ENCODE results near the gene SNX9. TPM values are rescaled to one million over a fixed set of nuclear protein-coding genes. Genes with fewer than 3 reads are reported as not detected.

The SNX9 gene
- total and polyA plus RNA-seq, 2 donors (not counting 1 experiment from before 2014, with no cell fraction given) = 10.0 to 50.7 TPM

DNA sequence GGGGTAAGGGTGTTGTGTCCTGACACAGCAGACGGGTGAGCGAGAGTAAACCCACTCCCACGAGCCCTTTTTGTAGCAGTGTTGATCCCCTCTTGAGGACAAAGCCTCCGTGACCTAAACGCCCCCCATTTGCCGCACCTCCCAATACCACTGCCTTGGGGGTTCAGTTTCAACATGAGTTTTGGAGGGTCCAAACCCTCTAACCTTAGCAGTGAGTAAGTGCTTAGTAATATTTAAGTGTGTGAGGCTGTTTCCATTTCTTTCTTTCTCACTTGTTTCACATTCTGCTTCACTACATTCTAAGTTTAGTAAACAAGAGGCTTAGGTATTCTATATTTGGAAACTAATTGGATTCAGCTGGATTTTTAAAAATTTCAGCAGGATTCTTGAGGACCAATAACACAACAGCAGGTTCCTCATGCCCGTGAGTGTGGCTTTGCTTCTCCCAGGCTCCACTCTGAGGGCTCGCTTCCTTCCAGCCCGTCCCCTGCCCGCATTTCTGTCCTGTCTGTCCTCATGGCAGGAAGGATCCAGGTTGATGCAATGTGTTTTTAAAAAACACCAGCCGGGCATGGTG is 41.2 kb downstream of the SNX9 start:
- WGBS (ENCODE audit: insufficient coverage) = 100% methylated on average over 6 of the region's 11 CpGs
- Mint-ChIP-seq H3K4me3 (no peak overlapping the region), H3K27me3 (no peaks in the 10 kb centered on the region), H3K9me3 (ENCODE audit: insufficient read depth) (no peaks in the 10 kb centered on the region), H3K27ac (no peak overlapping the region), H3K4me1 (peaks cover 36% of the 10 kb centered on the region)
- ATAC-seq (ENCODE audit: low read depth) (no peak), DNase-seq (no peak)
- H3K27me3 ChIP-seq (replicated peaks in 1 of 4; ENCODE audit: control extremely low read depth in 1 of 4, control insufficient read depth in 3 of 4, insufficient read depth in 4 of 4, low read length in 3 of 4) = no peaks in the 10 kb centered on the region
- H3K4me2 ChIP-seq (replicated peaks; ENCODE audit: low read depth, low read length, poor library complexity, severe bottlenecking) = no peak overlapping the region
- intact Hi-C loops (cut with micrococcal nuclease) = no loop called here
- H3K79me2 ChIP-seq (ENCODE audit: control insufficient read depth, insufficient read depth, low read length) = peaks cover 65% of the 10 kb centered on the region
- H3K4me1 ChIP-seq (ENCODE audit: control insufficient read depth in 2 of 2, insufficient read depth in 2 of 2, low read length in 2 of 2) = peaks cover 6 to 7% of the 10 kb centered on the region in 2 donors
- ChIA-PET POLR2A (no interaction called here), CTCF (interaction anchor here (0.9 to 2.1 kb wide), 2 partner anchors 9 to 10 kb away, joined by 3 to 11 read pairs; no protein-coding TSS in a partner anchor)
- H3K27ac ChIP-seq (ENCODE audit: low read length in 2 of 2) = no peak overlapping the region
- no peak overlapping the region for H3K9ac ChIP-seq (ENCODE audit: low read length)
- H3K9me3 ChIP-seq (ENCODE audit: control extremely low read depth in 1 of 3, control insufficient read depth in 2 of 3, insufficient read depth in 1 of 3, low read length in 2 of 3) = no peaks in the 10 kb centered on the region
- peaks cover 68% of the 10 kb centered on the region for H4K20me1 ChIP-seq (ENCODE audit: control insufficient read depth, insufficient read depth, low read length, poor library complexity, severe bottlenecking)
- TF ChIP-seq, protein P1, sequence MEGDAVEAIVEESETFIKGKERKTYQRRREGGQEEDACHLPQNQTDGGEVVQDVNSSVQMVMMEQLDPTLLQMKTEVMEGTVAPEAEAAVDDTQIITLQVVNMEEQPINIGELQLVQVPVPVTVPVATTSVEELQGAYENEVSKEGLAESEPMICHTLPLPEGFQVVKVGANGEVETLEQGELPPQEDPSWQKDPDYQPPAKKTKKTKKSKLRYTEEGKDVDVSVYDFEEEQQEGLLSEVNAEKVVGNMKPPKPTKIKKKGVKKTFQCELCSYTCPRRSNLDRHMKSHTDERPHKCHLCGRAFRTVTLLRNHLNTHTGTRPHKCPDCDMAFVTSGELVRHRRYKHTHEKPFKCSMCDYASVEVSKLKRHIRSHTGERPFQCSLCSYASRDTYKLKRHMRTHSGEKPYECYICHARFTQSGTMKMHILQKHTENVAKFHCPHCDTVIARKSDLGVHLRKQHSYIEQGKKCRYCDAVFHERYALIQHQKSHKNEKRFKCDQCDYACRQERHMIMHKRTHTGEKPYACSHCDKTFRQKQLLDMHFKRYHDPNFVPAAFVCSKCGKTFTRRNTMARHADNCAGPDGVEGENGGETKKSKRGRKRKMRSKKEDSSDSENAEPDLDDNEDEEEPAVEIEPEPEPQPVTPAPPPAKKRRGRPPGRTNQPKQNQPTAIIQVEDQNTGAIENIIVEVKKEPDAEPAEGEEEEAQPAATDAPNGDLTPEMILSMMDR (IDR thresholded peaks at IDR 0.05) = no peak
- no peak for TF ChIP-seq EZH2 (IDR thresholded peaks at IDR 0.05; ENCODE audit: borderline replicate concordance, insufficient read depth, low read depth, low read length, poor library complexity, severe bottlenecking)
- H3K4me3 ChIP-seq (ENCODE audit: control extremely low read depth in 1 of 5, extremely low read depth in 1 of 5, insufficient read depth in 1 of 5, low read depth in 2 of 5, low read length in 4 of 5) = no peak overlapping the region
- H3K36me3 ChIP-seq (replicated peaks in 1 of 2; ENCODE audit: control extremely low read depth in 1 of 2, control insufficient read depth in 1 of 2, extremely low read depth in 1 of 2, insufficient read depth in 2 of 2, low read length in 1 of 2) = peaks cover 7 to 15% of the 10 kb centered on the region in 2 experiments
- no peak overlapping the region for H2AFZ ChIP-seq (ENCODE audit: insufficient read depth, low read depth, low read length, poor library complexity, severe bottlenecking)

DNA sequence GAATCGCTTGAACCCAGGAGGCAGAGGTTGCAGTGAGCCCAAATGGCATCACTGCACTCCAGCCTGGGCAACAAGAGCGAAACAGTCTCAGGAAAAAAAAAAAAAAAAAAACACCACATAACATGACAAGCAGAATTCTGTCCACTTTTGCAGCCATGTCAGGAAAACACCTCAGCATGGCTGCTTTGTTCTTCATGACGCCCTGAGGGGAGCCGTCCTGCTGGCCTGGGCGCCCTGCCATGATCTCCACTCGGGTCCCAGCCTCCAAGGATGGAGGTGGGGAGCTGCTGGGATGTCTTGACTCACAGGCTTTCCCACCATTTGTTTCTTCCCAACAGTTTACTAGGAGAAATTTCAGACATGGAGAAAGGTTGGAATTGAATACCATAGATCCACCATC is 42.2 kb downstream of the SNX9 start:
- Histone ChIP-seq H3K27me3 (replicated peaks in 1 of 4; ENCODE audit: control extremely low read depth in 1 of 4, control insufficient read depth in 3 of 4, insufficient read depth in 4 of 4, low read length in 3 of 4) (no peaks in the 10 kb centered on the region), H3K4me1 (ENCODE audit: control insufficient read depth in 2 of 2, insufficient read depth in 2 of 2, low read length in 2 of 2) (peaks cover 3 to 6% of the 10 kb centered on the region in 2 donors), H3K36me3 (replicated peaks in 1 of 2; ENCODE audit: control extremely low read depth in 1 of 2, control insufficient read depth in 1 of 2, extremely low read depth in 1 of 2, insufficient read depth in 2 of 2, low read length in 1 of 2) (peaks cover 13 to 24% of the 10 kb centered on the region in 2 experiments), H3K4me2 (replicated peaks; ENCODE audit: low read depth, low read length, poor library complexity, severe bottlenecking) (no peak overlapping the region), H3K27ac (ENCODE audit: low read length in 2 of 2) (no peak overlapping the region), H4K20me1 (ENCODE audit: control insufficient read depth, insufficient read depth, low read length, poor library complexity, severe bottlenecking) (peaks cover 59% of the 10 kb centered on the region), H3K9ac (ENCODE audit: low read length) (no peak overlapping the region), H3K4me3 (ENCODE audit: control extremely low read depth in 1 of 5, extremely low read depth in 1 of 5, insufficient read depth in 1 of 5, low read depth in 2 of 5, low read length in 4 of 5) (no peak overlapping the region), H2AFZ (ENCODE audit: insufficient read depth, low read depth, low read length, poor library complexity, severe bottlenecking) (no peak overlapping the region), H3K79me2 (ENCODE audit: control insufficient read depth, insufficient read depth, low read length) (peaks cover 60% of the 10 kb centered on the region), H3K9me3 (ENCODE audit: control extremely low read depth in 1 of 3, control insufficient read depth in 2 of 3, insufficient read depth in 1 of 3, low read length in 2 of 3) (no peaks in the 10 kb centered on the region)
- TF ChIP-seq EZH2 (IDR thresholded peaks at IDR 0.05; ENCODE audit: borderline replicate concordance, insufficient read depth, low read depth, low read length, poor library complexity, severe bottlenecking) = no peak
- TF ChIP-seq, protein P1 (IDR thresholded peaks at IDR 0.05) = no peak
- no peak for ATAC-seq (ENCODE audit: low read depth)
- Mint-ChIP-seq H3K27me3 (no peaks in the 10 kb centered on the region), H3K27ac (no peak overlapping the region), H3K9me3 (ENCODE audit: insufficient read depth) (no peaks in the 10 kb centered on the region), H3K4me3 (no peak overlapping the region), H3K4me1 (peaks cover 28% of the 10 kb centered on the region)
- intact Hi-C loops (cut with micrococcal nuclease) = no loop called here
- 97% methylated on average over 4 of the region's 6 CpGs for WGBS (ENCODE audit: insufficient coverage)
- ChIA-PET POLR2A (no interaction called here), CTCF (interaction anchor here (0.7 to 3.1 kb wide), 4 partner anchors 9 to 518 kb away, joined by 3 to 17 read pairs (median 3); no protein-coding TSS in a partner anchor)
- DNase-seq = no peak

All from B cell (primary cell).